Measurements from ENCODE around the gene SLC7A11. TPM values are rescaled to one million over a fixed set of nuclear protein-coding genes. Genes with fewer than 3 reads are reported as not detected.

SLC7A11 gene
- total and polyA plus RNA-seq, 7 donors, result under 0.01 to 2.8 (median 0.27) TPM

DNA sequence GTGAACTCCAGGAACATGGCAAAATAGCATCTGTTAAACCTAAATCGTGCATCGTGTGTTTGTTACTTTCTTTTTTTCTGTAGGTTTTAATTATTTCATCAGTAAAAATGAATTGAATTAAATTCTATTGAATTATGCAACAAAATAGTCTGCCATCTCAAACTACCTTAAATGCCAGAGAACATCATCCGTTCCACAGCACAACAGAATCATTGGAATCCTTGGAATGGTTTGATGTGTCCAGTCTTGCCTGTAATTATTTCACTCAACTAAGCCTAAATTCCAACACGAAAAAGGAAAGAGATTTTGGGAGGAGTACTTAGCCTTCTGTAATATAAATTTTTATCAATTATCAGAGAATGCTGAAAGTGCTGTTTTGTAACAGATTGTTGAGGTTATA is 17.1 kb upstream of the SLC7A11 start:
- Histone ChIP-seq H3K27ac (no peak overlapping the region), H3K36me3 (no peaks in the 10 kb centered on the region), H3K4me3 (no peak overlapping the region), H3K27me3 (no peaks in the 10 kb centered on the region), H3K4me1 (no peaks in the 10 kb centered on the region), H3K9me3 (no peaks in the 10 kb centered on the region)
- no peak for DNase-seq
- TF ChIP-seq EP300 (IDR thresholded peaks at IDR 0.05) (no peak), POLR2AphosphoS5 (IDR thresholded peaks at IDR 0.05) (no peak), POLR2A (IDR thresholded peaks at IDR 0.05) (no peak)
- TF ChIP-seq, protein P1, sequence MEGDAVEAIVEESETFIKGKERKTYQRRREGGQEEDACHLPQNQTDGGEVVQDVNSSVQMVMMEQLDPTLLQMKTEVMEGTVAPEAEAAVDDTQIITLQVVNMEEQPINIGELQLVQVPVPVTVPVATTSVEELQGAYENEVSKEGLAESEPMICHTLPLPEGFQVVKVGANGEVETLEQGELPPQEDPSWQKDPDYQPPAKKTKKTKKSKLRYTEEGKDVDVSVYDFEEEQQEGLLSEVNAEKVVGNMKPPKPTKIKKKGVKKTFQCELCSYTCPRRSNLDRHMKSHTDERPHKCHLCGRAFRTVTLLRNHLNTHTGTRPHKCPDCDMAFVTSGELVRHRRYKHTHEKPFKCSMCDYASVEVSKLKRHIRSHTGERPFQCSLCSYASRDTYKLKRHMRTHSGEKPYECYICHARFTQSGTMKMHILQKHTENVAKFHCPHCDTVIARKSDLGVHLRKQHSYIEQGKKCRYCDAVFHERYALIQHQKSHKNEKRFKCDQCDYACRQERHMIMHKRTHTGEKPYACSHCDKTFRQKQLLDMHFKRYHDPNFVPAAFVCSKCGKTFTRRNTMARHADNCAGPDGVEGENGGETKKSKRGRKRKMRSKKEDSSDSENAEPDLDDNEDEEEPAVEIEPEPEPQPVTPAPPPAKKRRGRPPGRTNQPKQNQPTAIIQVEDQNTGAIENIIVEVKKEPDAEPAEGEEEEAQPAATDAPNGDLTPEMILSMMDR (IDR thresholded peaks at IDR 0.05), result no peak
- intact Hi-C loops (cut with DNase I), result no loop called here
- whole genome bisulfite sequencing, 2 donors, result 80 to 88% methylated on average over 4 of the region's 4 CpGs

DNA sequence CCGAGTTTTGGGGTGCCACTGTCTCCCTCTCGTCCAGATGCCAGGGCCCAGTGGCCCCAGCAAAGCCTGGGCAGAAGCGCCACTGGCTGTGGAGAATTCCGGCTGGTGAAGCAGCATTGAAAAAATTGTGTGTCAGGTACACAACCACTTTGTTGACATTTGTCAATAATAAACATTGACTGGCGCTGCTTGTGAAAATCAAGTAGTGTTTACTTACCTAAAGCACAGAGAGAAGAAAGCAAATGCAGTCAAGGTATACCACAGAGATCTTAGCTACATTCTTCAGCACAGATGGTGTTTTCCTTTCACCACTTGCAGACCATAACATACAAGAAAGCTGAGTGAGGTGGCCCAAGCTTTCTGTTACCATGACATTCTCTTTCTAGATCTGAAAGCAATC is 14.5 kb upstream of the SLC7A11 start:
- intact Hi-C loops (cut with DNase I), result no loop called here
- 89 to 92% methylated on average over 5 of the region's 5 CpGs for WGBS, 2 donors

DNA sequence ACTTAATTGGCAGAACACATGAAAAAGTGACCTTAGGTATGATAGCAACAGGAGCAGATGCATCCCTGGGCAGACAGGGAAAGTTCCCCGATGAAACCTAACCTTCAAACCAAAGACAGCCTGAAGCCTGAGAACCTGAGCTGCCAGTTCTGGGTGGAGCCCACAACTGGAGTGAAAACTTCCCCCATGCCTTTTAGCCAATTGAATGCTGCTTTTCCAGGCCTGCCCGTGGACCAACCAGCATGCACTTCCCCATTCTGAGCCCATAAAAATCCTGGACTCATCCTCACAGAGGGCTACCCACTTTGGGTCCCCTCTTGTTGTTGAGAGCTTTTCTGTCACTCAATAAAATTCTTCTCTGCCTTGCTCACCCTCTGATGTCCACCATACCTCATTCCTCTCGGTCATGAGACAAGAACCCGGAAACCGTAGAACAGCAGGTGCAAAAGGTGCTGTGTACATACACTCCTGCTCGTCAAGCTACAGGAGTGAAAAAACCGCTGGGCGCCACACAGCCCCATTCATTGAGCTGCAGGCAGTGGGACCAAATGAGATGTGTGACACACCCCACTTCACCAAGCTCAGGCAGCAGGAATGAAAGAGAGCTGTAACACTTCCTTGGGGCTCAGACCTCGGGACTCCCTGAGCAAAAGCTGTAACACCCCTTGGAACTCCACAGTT is 13.9 kb upstream of the SLC7A11 start:
- H3K9me3 ChIP-seq, result no peaks in the 10 kb centered on the region
- TF ChIP-seq POLR2A (IDR thresholded peaks at IDR 0.05) (no peak), POLR2AphosphoS5 (IDR thresholded peaks at IDR 0.05) (no peak), EP300 (IDR thresholded peaks at IDR 0.05) (no peak)
- TF ChIP-seq, protein P1 (IDR thresholded peaks at IDR 0.05), result no peak
- no peak for DNase-seq
- H3K27me3 ChIP-seq, result no peaks in the 10 kb centered on the region
- WGBS, 2 donors, result 90 to 96% methylated on average over 9 of the region's 9 CpGs
- no peaks in the 10 kb centered on the region for H3K36me3 ChIP-seq
- intact Hi-C loops (cut with DNase I), result no loop called here
- H3K4me3 ChIP-seq, result no peak overlapping the region
- H3K27ac ChIP-seq, result no peak overlapping the region
- H3K4me1 ChIP-seq, result no peaks in the 10 kb centered on the region

More for the DNA sequence above, 14.5 kb upstream of the SLC7A11 start:
- Histone ChIP-seq H3K36me3 (no peaks in the 10 kb centered on the region), H3K4me1 (no peaks in the 10 kb centered on the region), H3K9me3 (no peaks in the 10 kb centered on the region), H3K4me3 (no peak overlapping the region), H3K27ac (no peak overlapping the region), H3K27me3 (no peaks in the 10 kb centered on the region)
- TF ChIP-seq, protein P1 (IDR thresholded peaks at IDR 0.05), result no peak
- no peak for DNase-seq

DNA sequence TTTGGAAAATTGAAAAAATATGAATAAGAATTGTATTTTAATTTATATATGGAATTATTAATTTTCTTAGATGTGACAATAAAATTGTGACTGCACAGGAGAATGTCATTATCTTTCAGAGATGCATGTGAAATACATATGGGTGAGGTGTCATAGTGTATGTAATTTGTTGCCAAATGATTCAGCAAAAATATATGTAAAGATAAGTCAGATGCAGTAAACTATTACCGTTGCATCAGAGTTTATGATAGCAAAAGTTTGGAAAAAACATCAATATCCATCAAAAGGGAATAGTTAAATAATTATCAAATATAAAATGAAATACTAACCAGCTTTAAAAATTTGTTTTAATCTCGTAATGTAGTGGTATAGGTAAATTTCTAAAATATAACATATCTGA is 10.4 kb upstream of the SLC7A11 start:
- TF ChIP-seq, protein P1 (IDR thresholded peaks at IDR 0.05), result no peak
- TF ChIP-seq EP300 (IDR thresholded peaks at IDR 0.05), result no peak
- TF ChIP-seq POLR2A (IDR thresholded peaks at IDR 0.05), result no peak
- no peak for TF ChIP-seq POLR2AphosphoS5 (IDR thresholded peaks at IDR 0.05)
- no peak overlapping the region for H3K27ac ChIP-seq
- no peak overlapping the region for H3K4me3 ChIP-seq
- no peaks in the 10 kb centered on the region for H3K27me3 ChIP-seq
- intact Hi-C loops (cut with DNase I), result no loop called here
- no peaks in the 10 kb centered on the region for H3K9me3 ChIP-seq
- no peak for DNase-seq
- no peaks in the 10 kb centered on the region for H3K4me1 ChIP-seq
- WGBS, 2 donors, result 70 to 86% methylated on average over 2 of the region's 2 CpGs
- no peaks in the 10 kb centered on the region for H3K36me3 ChIP-seq

DNA sequence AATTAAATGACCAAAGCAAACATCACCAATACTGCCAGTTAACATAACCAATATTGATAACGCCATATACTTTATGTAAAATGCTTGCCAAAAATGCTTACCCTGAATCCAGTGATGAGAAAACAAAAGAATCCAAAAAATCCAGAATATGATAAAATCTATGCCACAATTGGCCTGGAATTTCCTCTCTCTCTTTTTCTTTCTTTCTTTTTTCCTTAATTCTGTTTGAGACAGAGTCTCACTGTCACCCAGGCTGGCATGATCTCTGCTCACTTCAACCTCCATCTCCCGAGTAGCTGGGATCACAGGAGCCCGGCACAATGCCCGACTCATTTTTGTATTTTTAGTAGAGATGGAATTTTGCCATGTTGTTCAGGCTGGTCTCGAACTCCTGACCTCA is 9.8 kb upstream of the SLC7A11 start:
- Histone ChIP-seq H3K27ac (no peak overlapping the region), H3K4me1 (no peaks in the 10 kb centered on the region), H3K9me3 (no peaks in the 10 kb centered on the region), H3K36me3 (no peaks in the 10 kb centered on the region), H3K27me3 (no peaks in the 10 kb centered on the region), H3K4me3 (no peak overlapping the region)
- intact Hi-C loops (cut with DNase I), result no loop called here
- no peak for TF ChIP-seq POLR2AphosphoS5 (IDR thresholded peaks at IDR 0.05)
- TF ChIP-seq EP300 (IDR thresholded peaks at IDR 0.05), result no peak
- no peak for TF ChIP-seq POLR2A (IDR thresholded peaks at IDR 0.05)
- TF ChIP-seq, protein P1 (IDR thresholded peaks at IDR 0.05), result no peak
- no peak for DNase-seq
- 93 to 95% methylated on average over 5 of the region's 5 CpGs for WGBS, 2 donors

Data from sigmoid colon (tissue), 7 donors.